ENCODE measurements around the gene NLRP2B. TPM values are rescaled to one million over a fixed set of nuclear protein-coding genes. Genes with fewer than 3 reads are reported as not detected.
"Not testable (repeated sequence)": the region's sequence is repeated elsewhere in the genome, so short reads cannot be mapped to it uniquely, and the experiment has no call there.

NLRP2B gene
- total RNA-seq = not detected in 2 replicates

- intact Hi-C loops (cut with micrococcal nuclease) = no loop called here
These were observed at the start of gene NLRP2B for GRCh38 chrX:57680160-57680559. NLRP2B (minus strand) TSS chrX:57680260.

GRCh38 chrX:57725995-57726394 is 45.9 kb upstream of the NLRP2B start:
- intact Hi-C loops (cut with micrococcal nuclease) = not testable (repeated sequence)

GRCh38 chrX:57681341-57681740 is 1.3 kb upstream of the NLRP2B start:
- intact Hi-C loops (cut with micrococcal nuclease) = no loop called here

- intact Hi-C loops (cut with micrococcal nuclease) = no loop called here
These were observed 1.2 kb downstream of the NLRP2B start for GRCh38 chrX:57678686-57679428.

- intact Hi-C loops (cut with micrococcal nuclease) = no loop called here
These were observed 2.8 kb downstream of the NLRP2B start for GRCh38 chrX:57677132-57677858.

GRCh38 chrX:57675320-57675719 is 4.7 kb downstream of the NLRP2B start:
- intact Hi-C loops (cut with micrococcal nuclease) = no loop called here

- intact Hi-C loops (cut with micrococcal nuclease) = no loop called here
These were observed 5.2 kb downstream of the NLRP2B start for GRCh38 chrX:57674861-57675260.

- intact Hi-C loops (cut with micrococcal nuclease) = no loop called here
These were observed 10.1 kb downstream of the NLRP2B start for GRCh38 chrX:57669961-57670360.

GRCh38 chrX:57667010-57667409 is 13.1 kb downstream of the NLRP2B start:
- intact Hi-C loops (cut with micrococcal nuclease) = no loop called here

GRCh38 chrX:57655065-57655464 is 25.0 kb downstream of the NLRP2B start:
- intact Hi-C loops (cut with micrococcal nuclease) = no loop called here

GRCh38 chrX:57652705-57653104 is 27.4 kb downstream of the NLRP2B start:
- intact Hi-C loops (cut with micrococcal nuclease) = no loop called here

- intact Hi-C loops (cut with micrococcal nuclease) = no loop called here
These were observed 28.7 kb downstream of the NLRP2B start for GRCh38 chrX:57651169-57651919.

GRCh38 chrX:57647020-57647419 is 33.0 kb downstream of the NLRP2B start:
- intact Hi-C loops (cut with micrococcal nuclease) = no loop called here

GRCh38 chrX:57643698-57644097 is 36.4 kb downstream of the NLRP2B start:
- intact Hi-C loops (cut with micrococcal nuclease) = no loop called here

- intact Hi-C loops (cut with micrococcal nuclease) = no loop called here
These were observed 38.7 kb downstream of the NLRP2B start for GRCh38 chrX:57641338-57641737.

GRCh38 chrX:57640674-57641016 is 39.4 kb downstream of the NLRP2B start:
- intact Hi-C loops (cut with micrococcal nuclease) = no loop called here

GRCh38 chrX:57629438-57629837 is 50.6 kb downstream of the NLRP2B start:
- intact Hi-C loops (cut with micrococcal nuclease) = not testable (repeated sequence)

Other genes starting within 250 kb of the NLRP2B start
- gene ZXDB, start 88.2 kb downstream of the NLRP2B start, total RNA-seq = 6.3 and 6.6 TPM in 2 replicates
- 4.4 and 4.8 TPM in 2 replicates for gene ZXDA, start 230.2 kb upstream of the NLRP2B start, total RNA-seq

Measured in T-helper 1 cell treated with Interleukin-12 subunit alpha and Interleukin-12 subunit beta and Interleukin-4 antibody, amounts not matched to agents 30 ng/mL and 1 ng/mL, for 36 hours (primary cell).